HepG2 (cell line): ENCODE measurements around the gene PSRC1. TPM values are rescaled to one million over a fixed set of nuclear protein-coding genes. Genes with fewer than 3 reads are reported as not detected.

Experiments used
- ATAC-seq: fragments of 200-7000 bp; cut with Tn5 transposase; 3 replicates; pipeline ENCODE4 v1.9.1; 2020; ENCODE audit warnings: mild to moderate bottlenecking, moderate library complexity
- BruUV-seq: library from RNA; stranded (reverse); fragments of 400-500 nt; replicated peaks from 2 replicates; lab custom pipeline; 2021; lab: Mats Ljungman, UMichigan
- CTCF ChIA-PET: fragments of 300-600 bp; formaldehyde crosslinking; extraction: SDS; loops from one replicate; lab custom pipeline; 2021; ENCODE audit warnings: low total read pairs, inconsistent platforms, low intra/inter-chr PET ratio; lab: Yijun Ruan, JAX
- POLR2A ChIA-PET: fragments of 350-600 bp; sonication (Branson Sonifier 250); formaldehyde crosslinking; loops from one replicate; lab custom pipeline; 2020; ENCODE audit warnings: antibody characterized with exemption, inconsistent platforms; lab: Yijun Ruan, JAX
- DNase-seq: peaks from one replicate; pipeline ENCODE4 v3.0.0-alpha.2; 2015; ENCODE audit warnings: low spot score
- FAIRE-seq: peaks from 3 replicates; lab custom pipeline; 2011; peaks lifted over from hg19 to GRCh38; lab: Jason Lieb, UNC
- H2AFZ ChIP-seq: one replicate; pipeline ENCODE4 v1.6.1; 2011; ENCODE audit warnings: low read length, inconsistent platforms
- H3K27ac ChIP-seq: fragments of 300-600 bp; 3 replicates; pipeline ENCODE4 v1.8.0; 2011; ENCODE audit warnings: mixed run types, mild to moderate bottlenecking, mixed read lengths, low read length, inconsistent platforms; ENCODE audit not compliant: insufficient read depth; ENCODE audit errors: extremely low read length
- H3K27me3 ChIP-seq, 2 experiments: fragments of 200-600 bp in 1 of 2; 2 replicates in 1 of 2; 3 replicates in 1 of 2; pipeline versions ENCODE4 v1.6.0 to v1.8.0; 2011; ENCODE audit warnings: low read length in 2 of 2, mild to moderate bottlenecking in 2 of 2, moderate library complexity in 2 of 2, inconsistent platforms in 1 of 2; ENCODE audit not compliant: insufficient read depth in 2 of 2, control insufficient read depth in 1 of 2
- H3K36me3 ChIP-seq, 2 experiments: fragments of 200-600 bp in 1 of 2; replicated peaks in 1 of 2; 2 replicates in 1 of 2; 3 replicates in 1 of 2; pipeline versions ENCODE4 v1.5.1 to v1.8.0; 2011; ENCODE audit warnings: low read length in 2 of 2, inconsistent platforms in 1 of 2; ENCODE audit not compliant: insufficient read depth in 2 of 2, control insufficient read depth in 1 of 2
- H3K4me1 ChIP-seq: 2 replicates; pipeline ENCODE4 v1.5.1; 2012; ENCODE audit warnings: low read length, inconsistent platforms; ENCODE audit not compliant: insufficient read depth
- H3K4me2 ChIP-seq: 2 replicates; pipeline ENCODE4 v1.6.0; 2011; ENCODE audit warnings: low read depth, low read length, inconsistent platforms
- H3K4me3 ChIP-seq, 3 experiments: fragments of 200-600 bp in 1 of 3; sonication (generic), shearing (Covaris generic) in 1 of 3; replicated peaks in 1 of 3; 2 replicates each; pipeline ENCODE4 v1.5.1; 2011 to 2016; ENCODE audit warnings: low read length in 3 of 3, inconsistent platforms in 2 of 3, low read depth in 2 of 3, mild to moderate bottlenecking in 2 of 3, control low read depth in 1 of 3, mixed read lengths in 1 of 3; ENCODE audit not compliant: insufficient read depth in 1 of 3
- H3K79me2 ChIP-seq: one replicate; pipeline ENCODE4 v1.6.1; 2011; ENCODE audit warnings: low read length, inconsistent platforms; ENCODE audit not compliant: insufficient read depth
- H3K9ac ChIP-seq: 2 replicates; pipeline ENCODE4 v1.6.0; 2011; ENCODE audit warnings: mild to moderate bottlenecking, low read depth, low read length, inconsistent platforms; ENCODE audit not compliant: insufficient read depth
- H3K9me3 ChIP-seq: 2 replicates; pipeline ENCODE4 v1.5.1; 2012; ENCODE audit warnings: mild to moderate bottlenecking, low read length
- H4K20me1 ChIP-seq: 2 replicates; pipeline ENCODE4 v1.6.0; 2011; ENCODE audit warnings: inconsistent platforms, mild to moderate bottlenecking, low read length, moderate library complexity; ENCODE audit not compliant: insufficient read depth
- FOXK2 ChIP-seq: fragments of 450-650 bp; IDR thresholded peaks from 2 replicates; pipeline ENCODE4 v1.6.1; 2016
- NFE2L1 ChIP-seq: sonication (generic); formaldehyde crosslinking; IDR thresholded peaks from 2 replicates; pipeline ENCODE4 v1.4.0; 2020; ENCODE audit warnings: missing genetic modification reagents, mild to moderate bottlenecking, borderline replicate concordance
- NR3C1 ChIP-seq: sonication (generic); formaldehyde crosslinking; IDR thresholded peaks from 2 replicates; pipeline ENCODE4 v1.4.0; 2020; ENCODE audit warnings: missing genetic modification reagents
- RBFOX2 ChIP-seq: fragments of 200-400 bp; formaldehyde crosslinking; IDR thresholded peaks from 2 replicates; pipeline ENCODE4 v1.6.1; 2017; ENCODE audit warnings: low read depth, mild to moderate bottlenecking, low read length
- YEATS2 ChIP-seq: sonication (generic); formaldehyde crosslinking; IDR thresholded peaks from 2 replicates; pipeline ENCODE4 v1.4.0; 2020; ENCODE audit warnings: missing genetic modification reagents, borderline replicate concordance
- ZNF101 ChIP-seq: sonication (generic); formaldehyde crosslinking; IDR thresholded peaks from 2 replicates; pipeline ENCODE4 v1.4.0; 2020; ENCODE audit warnings: mild to moderate bottlenecking, low read depth, missing genetic modification reagents, borderline replicate concordance
- ZNF672 ChIP-seq: sonication (generic); formaldehyde crosslinking; IDR thresholded peaks from 2 replicates; pipeline ENCODE4 v1.8.1; 2022; ENCODE audit warnings: missing genetic modification reagents
- WGBS: methylation state at CpG from one replicate; pipeline ENCODE4 v1.1.6; 2017; ENCODE audit warnings: low lambda C conversion rate; 5-methylcytosine and 5-hydroxymethylcytosine counted together
- in situ Hi-C: cut with HindIII; loops from 2 replicates; pipeline ENCODE4 v1.10.0; 2017; ENCODE audit warnings: low pct_unique_long_range_greater_than_20kb; ENCODE audit not compliant: extremely low pct_ligation_motif_present
- intact Hi-C: fragments of 100-400 bp; cut with micrococcal nuclease; formaldehyde crosslinking; loops from one replicate; pipeline ENCODE4 v1.10.0; 2022; ENCODE audit not compliant: unreplicated experiment
- polyA plus RNA-seq, 8 experiments: library from polyadenylated mRNA; depleted of rRNA in 3 of 8; stranded (reverse) in 7 of 8; unstranded in 1 of 8; fragments of >200 nt; fragmentation: Illumina TruSeq in 4 of 8; extraction: Trizol in 4 of 8; gene quantifications; 2 replicates each; pipeline versions ENCODE4 v1.2.1 to v1.2.3, GENCODE V29; 2011 to 2016; ENCODE audit warnings: low read depth in 4 of 8, missing spikeins in 1 of 8, mixed read lengths in 1 of 8; ENCODE audit not compliant: insufficient read depth in 1 of 8
- total RNA-seq, 5 experiments: library from RNA; depleted of rRNA; stranded (reverse); fragments of >200 nt; fragmentation: Illumina TruSeq; extraction: Trizol; gene quantifications; 2 replicates each; pipeline ENCODE4 v1.2.3, GENCODE V29; 2016; ENCODE audit warnings: low read depth in 1 of 5
- TF ChIP-seq, protein P1 (sequence below): IDR thresholded peaks from 2 replicates; pipeline ENCODE4 v1.6.1; 2012; ENCODE audit warnings: low read depth, low read length, improper control_type of control experiment

Gene PSRC1
- total and polyA plus RNA-seq, 2 of the 13 experiments (the other 11 are each of a cell fraction or from before 2014, with no cell fraction given): 28.6 to 30.3 TPM

DNA sequence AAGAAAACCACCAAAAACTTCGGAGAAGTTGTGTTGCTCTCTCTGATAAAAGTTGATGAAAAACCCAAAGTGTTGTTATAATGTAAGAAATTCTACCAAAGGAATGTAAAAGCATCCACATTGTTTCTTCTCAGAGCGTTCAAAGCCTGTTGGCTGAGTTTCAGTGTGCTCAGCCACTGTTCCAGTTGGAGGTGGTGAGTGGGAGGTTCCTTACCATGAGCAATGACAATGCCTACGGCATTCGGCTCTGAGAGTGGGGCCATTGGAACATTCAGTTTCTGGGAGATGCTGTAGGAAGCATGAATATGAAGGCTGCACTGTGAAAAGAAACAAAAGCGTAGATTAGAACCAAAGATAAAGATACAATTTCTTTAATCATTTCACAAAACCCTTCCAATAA is 44.3 kb upstream of the PSRC1 start:
- POLR2A ChIA-PET: no interaction called here
- no peak for DNase-seq

DNA sequence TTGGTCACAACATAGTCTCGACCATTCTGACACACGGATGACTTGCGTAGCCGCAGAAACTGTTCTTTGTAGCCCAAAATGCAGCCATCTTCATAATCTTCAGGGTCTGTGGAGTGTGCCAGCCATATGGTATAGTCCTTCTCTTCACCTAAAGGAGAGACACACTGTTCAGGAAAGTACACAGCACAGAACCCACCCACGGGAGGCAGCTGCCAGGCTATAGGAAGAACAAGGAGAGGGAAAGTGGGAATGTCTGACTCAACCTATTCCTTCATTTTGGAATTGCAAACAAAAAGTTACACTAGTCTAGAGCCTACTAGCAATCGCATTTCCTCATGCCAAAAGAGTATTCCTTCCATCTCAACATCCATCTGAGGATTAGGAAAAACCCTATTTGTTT is 40.0 kb upstream of the PSRC1 start:
- Histone ChIP-seq H3K9me3 (no peaks in the 10 kb centered on the region), H3K36me3 (peaks cover 33 to 87% of the 10 kb centered on the region in 2 experiments; a peak in 4 of 5 replicates), H3K4me3 (no peak overlapping the region), H3K4me1 (no peaks in the 10 kb centered on the region), H3K79me2 (no peaks in the 10 kb centered on the region), H4K20me1 (no peaks in the 10 kb centered on the region), H3K27me3 (no peaks in the 10 kb centered on the region), H3K4me2 (no peak overlapping the region), H3K9ac (no peak overlapping the region), H3K27ac (no peak overlapping the region), H2AFZ (no peak overlapping the region)
- no peak for DNase-seq
- ChIA-PET POLR2A (no interaction called here), CTCF (no interaction called here)
- 89% methylated on average over 6 of the region's 6 CpGs for WGBS
- no peak for TF ChIP-seq FOXK2
- no peak for TF ChIP-seq ZNF101 (CRISPR knock-in tag)
- TF ChIP-seq ZNF672: no peak
- no peak for TF ChIP-seq YEATS2
- TF ChIP-seq RBFOX2: no peak
- no peak for TF ChIP-seq NFE2L1 (CRISPR knock-in tag)
- no TSS peak for BruUV-seq
- in situ Hi-C loops: loop anchor here (5.0 kb wide), 1 partner anchor 51 kb away; no protein-coding TSS in a partner anchor
- no peak for ATAC-seq
- FAIRE-seq: no peak
- intact Hi-C loops: no loop called here

More for the DNA sequence above, 44.3 kb upstream of the PSRC1 start:
- FAIRE-seq (no peak), ATAC-seq (no peak)
- in situ Hi-C loops (no loop called here), intact Hi-C loops (no loop called here)
- Histone ChIP-seq H3K9me3 (0 out of 2 replicates have a peak, but pooled peaks cover 2% of the 10 kb centered on the region), H3K36me3 (peaks cover 20 to 82% of the 10 kb centered on the region in 2 experiments), H3K27me3 (no peaks in the 10 kb centered on the region), H3K27ac (no peak overlapping the region), H3K79me2 (no peaks in the 10 kb centered on the region), H3K9ac (no peak overlapping the region), H3K4me1 (no peaks in the 10 kb centered on the region), H2AFZ (no peak overlapping the region), H3K4me3 (no peak overlapping the region), H3K4me2 (no peak overlapping the region)
- CTCF ChIA-PET: no interaction called here
- no TSS peak for BruUV-seq
- WGBS: 98% methylated on average over 5 of the region's 5 CpGs
- no peak for TF ChIP-seq NR3C1
- TF ChIP-seq, protein P1, sequence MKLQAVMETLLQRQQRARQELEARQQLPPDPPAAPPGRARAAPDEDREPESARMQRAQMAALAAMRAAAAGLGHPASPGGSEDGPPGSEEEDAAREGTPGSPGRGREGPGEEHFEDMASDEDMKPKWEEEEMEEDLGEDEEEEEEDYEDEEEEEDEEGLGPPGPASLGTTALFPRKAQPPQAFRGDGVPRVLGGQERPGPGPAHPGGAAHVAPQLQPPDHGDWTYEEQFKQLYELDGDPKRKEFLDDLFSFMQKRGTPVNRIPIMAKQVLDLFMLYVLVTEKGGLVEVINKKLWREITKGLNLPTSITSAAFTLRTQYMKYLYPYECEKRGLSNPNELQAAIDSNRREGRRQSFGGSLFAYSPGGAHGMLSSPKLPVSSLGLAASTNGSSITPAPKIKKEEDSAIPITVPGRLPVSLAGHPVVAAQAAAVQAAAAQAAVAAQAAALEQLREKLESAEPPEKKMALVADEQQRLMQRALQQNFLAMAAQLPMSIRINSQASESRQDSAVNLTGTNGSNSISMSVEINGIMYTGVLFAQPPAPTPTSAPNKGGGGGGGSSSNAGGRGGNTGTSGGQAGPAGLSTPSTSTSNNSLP: no peak
- TF ChIP-seq, all 625 proteins: peak for 0
- H4K20me1 ChIP-seq: no peaks in the 10 kb centered on the region
